ENCODE measurements around the gene NUDT16L1. TPM values are rescaled to one million over a fixed set of nuclear protein-coding genes. Genes with fewer than 3 reads are reported as not detected.

NUDT16L1 gene
- total RNA-seq, 2 experiments from 2014 or later: 40.7 to 42.7 TPM

DNA sequence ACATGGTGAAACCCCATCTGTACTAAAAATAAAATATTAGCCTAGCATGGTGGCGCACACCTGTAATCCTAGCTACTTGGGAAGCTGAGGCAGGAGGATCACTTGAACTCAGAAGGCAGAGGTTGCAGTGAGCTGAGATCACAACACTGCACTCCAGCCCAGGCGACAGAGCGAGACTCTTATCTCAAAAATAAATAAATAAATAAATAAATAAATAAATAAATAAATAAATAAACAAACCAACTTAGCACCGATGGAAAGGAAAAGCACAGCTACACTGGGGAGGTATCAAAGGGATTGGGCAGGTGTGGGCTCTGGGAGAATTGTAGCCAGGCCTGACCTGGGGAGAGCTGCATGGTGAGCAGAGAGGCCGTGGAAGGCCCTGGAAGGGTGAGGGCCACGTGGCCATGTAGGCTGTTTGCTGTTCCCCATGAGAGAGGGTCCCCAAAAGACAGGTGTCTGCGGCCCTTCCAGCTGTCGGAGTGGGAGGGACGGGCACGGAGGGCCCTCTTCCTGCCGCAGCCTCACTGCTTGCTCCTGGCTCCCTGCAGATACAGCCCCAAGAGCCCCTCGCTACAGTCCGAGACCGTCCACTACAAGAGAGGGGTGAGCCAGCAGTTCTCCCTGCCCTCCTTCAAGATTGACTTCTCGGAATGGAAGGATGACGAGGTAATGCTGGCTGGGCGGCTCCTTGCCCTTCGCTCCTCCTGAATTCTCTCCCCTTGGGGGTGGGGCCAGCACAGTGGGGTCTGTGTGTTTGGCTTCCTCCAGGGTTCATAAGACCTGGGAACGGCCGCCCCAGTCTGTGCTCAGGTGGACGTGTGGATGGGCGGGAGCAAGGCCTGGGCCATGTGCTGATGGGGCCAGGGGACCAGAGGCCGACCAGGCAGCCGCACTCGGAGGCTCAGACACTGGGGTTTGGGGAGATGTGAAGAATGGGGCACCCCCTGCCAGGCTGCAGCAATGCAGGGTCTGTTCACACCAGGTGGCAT, 36.4 kb upstream of the NUDT16L1 start:
- no peak overlapping the region for H3K4me3 Mint-ChIP-seq
- no peak for DNase-seq
- ATAC-seq (ENCODE audit: low read depth): no peak
- H3K9me3 Mint-ChIP-seq: no peaks in the 10 kb centered on the region
- POLR2A ChIA-PET: no interaction called here
- H3K4me1 Mint-ChIP-seq: peaks cover 17% of the 10 kb centered on the region
- no peak overlapping the region for H3K27ac Mint-ChIP-seq
- H3K36me3 Mint-ChIP-seq: peaks cover 5% of the 10 kb centered on the region
- no peaks in the 10 kb centered on the region for H3K27me3 Mint-ChIP-seq

DNA sequence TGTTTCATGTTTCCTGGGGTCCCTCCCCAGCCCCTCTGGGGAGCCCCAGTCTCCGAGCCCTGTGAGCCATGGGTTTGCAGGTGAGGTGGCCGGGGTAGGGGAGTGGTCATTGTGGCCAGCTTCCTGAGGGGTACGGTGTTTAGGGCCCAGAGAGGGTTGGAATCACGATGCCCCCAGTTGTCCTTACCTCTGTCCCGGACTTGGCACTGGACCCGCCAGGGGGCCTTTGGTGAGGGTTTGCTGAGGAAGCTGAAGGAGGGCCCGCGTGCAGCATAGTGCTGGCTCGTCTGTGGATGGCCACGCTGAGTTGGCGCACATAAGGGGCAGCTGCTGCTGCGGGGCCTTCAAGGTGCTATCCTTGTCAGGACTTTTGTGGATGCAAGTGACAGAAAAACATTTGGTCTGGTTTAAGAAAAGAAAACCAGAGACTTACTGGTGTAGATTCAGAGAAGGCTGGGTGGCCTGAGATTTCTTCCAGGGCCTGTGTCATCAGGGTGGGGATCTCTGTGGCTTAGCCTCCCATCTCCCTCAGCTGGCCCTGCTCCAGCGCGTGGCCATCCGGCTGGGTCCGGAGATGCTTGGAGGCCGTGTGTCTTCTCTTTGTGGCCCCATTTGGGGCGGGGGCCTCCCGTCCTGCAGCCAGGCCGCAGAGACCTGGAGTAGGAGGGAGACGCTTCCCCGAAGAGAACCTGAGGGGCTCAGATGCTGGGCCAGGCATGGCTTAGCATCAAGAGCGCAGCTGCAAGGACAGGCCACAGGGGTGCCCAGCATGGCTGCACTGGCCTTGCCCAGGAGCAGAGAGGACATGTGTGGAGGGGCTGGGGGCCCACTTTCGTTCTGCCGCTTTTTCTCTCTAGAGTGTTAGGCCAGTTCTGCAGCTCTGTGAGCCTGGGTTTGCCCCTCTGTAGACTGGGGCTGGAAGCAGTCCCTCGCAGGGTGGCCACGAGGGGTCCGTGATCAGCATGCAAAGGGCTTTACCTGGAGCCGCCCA, 33.7 kb upstream of the NUDT16L1 start:
- peak overlapping the region; percentile 69 for H3K4me3 Mint-ChIP-seq
- H3K27ac Mint-ChIP-seq: peak overlapping the region; percentile 89
- H3K4me1 Mint-ChIP-seq: peaks cover 38% of the 10 kb centered on the region
- H3K9me3 Mint-ChIP-seq: no peaks in the 10 kb centered on the region
- peaks cover 11% of the 10 kb centered on the region for H3K36me3 Mint-ChIP-seq
- ATAC-seq (ENCODE audit: low read depth) (no peak), DNase-seq (no peak)
- POLR2A ChIA-PET: interaction anchor here (0.9 to 1.9 kb wide), 4 partner anchors 10 to 21 kb away, joined by 3 to 4 read pairs (median 3); no protein-coding TSS in a partner anchor
- H3K27me3 Mint-ChIP-seq: no peaks in the 10 kb centered on the region

DNA sequence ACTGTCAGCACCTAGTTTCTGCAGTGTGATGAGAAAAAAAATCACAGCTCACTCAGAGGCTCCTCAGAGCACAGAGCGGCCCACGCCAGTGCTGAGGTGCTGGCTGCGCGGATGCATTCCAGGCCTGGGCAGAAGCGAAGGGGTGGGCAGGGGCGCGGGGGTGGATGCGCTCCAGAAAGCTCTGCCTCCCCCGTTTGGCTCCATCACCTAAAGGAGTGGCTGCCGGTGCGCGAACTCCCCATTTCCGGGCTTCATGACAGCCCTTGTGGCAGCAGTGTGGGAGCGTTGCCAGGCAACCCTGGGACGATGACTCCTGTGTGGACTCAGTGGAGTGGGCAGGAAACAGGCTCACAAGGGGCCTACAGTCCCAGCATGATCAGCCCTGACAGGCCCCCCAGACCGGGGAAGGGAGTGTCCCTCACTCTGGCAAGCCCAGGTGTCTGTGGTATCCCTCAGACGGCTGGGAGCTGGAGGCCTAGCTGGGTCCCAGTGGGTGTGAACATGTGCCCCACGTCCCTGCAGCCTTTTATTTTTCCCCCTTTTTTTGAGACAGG, 32.8 kb upstream of the NUDT16L1 start:
- H3K4me3 Mint-ChIP-seq: peak overlapping the region; percentile 69
- POLR2A ChIA-PET: interaction anchor here (0.7 to 1.9 kb wide), 7 partner anchors 9 to 45 kb away, joined by 3 to 4 read pairs (median 3); no protein-coding TSS in a partner anchor
- no peaks in the 10 kb centered on the region for H3K9me3 Mint-ChIP-seq
- H3K27ac Mint-ChIP-seq: peak overlapping the region; percentile 89
- H3K4me1 Mint-ChIP-seq: peaks cover 42% of the 10 kb centered on the region
- ATAC-seq (ENCODE audit: low read depth) (peak; percentile 48), DNase-seq (peak; percentile 77)
- peaks cover 11% of the 10 kb centered on the region for H3K36me3 Mint-ChIP-seq
- H3K27me3 Mint-ChIP-seq: no peaks in the 10 kb centered on the region

DNA sequence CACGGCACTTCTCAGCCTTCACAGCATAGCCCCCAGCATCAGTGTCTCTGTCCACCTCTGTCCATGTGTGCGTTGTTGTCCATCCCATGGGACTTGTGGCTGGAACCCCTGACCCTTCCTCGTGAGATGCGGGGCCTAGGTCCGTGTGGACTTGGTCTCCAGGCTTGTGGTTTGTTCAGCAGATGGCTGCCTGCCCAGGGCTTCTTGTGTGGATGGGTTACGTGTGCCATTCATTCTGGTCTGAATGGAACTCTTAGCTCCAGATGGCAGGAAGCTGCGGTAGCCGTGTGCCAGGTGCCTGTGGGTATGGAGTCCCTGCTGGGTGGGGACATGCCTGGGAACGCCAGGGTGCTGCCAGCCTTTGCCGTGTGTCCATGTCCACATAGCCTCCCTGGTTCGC, 31.7 kb upstream of the NUDT16L1 start:
- no peaks in the 10 kb centered on the region for H3K27me3 Mint-ChIP-seq
- DNase-seq (no peak), ATAC-seq (ENCODE audit: low read depth) (no peak)
- H3K9me3 Mint-ChIP-seq: no peaks in the 10 kb centered on the region
- peaks cover 11% of the 10 kb centered on the region for H3K36me3 Mint-ChIP-seq
- H3K4me1 Mint-ChIP-seq: peaks cover 47% of the 10 kb centered on the region
- no peak overlapping the region for H3K4me3 Mint-ChIP-seq
- POLR2A ChIA-PET: interaction anchor here (1.4 to 1.9 kb wide), 2 partner anchors 19 to 46 kb away, joined by 3 to 4 read pairs; no protein-coding TSS in a partner anchor
- H3K27ac Mint-ChIP-seq: peak overlapping the region; percentile 89

DNA sequence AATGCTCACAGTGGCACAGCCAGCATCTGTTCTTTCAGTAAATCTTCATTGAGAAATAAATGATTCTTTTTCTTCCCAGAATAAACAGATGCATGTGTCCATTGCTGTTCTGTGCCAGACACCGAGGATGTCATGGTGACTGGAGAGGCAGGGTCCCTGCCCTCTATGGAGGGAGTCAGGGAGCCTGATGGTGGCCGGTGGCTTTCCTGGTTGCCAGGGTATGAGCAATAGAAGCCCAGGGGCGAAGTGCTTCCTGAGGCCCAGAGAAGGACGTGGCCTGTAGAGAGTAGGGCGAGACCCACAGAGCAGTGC, 29.9 kb upstream of the NUDT16L1 start:
- Mint-ChIP-seq H3K4me3 (peak overlapping the region; percentile 70), H3K36me3 (peaks cover 14% of the 10 kb centered on the region), H3K27me3 (no peaks in the 10 kb centered on the region), H3K27ac (peak overlapping the region; percentile 95), H3K9me3 (no peaks in the 10 kb centered on the region), H3K4me1 (peaks cover 50% of the 10 kb centered on the region)
- no peak for DNase-seq
- ATAC-seq (ENCODE audit: low read depth): no peak
- POLR2A ChIA-PET: interaction anchor here (1.1 to 2.0 kb wide), 2 partner anchors 17 to 39 kb away, joined by 3 to 7 read pairs; partner anchors contain the start of gene MGRN1

DNA sequence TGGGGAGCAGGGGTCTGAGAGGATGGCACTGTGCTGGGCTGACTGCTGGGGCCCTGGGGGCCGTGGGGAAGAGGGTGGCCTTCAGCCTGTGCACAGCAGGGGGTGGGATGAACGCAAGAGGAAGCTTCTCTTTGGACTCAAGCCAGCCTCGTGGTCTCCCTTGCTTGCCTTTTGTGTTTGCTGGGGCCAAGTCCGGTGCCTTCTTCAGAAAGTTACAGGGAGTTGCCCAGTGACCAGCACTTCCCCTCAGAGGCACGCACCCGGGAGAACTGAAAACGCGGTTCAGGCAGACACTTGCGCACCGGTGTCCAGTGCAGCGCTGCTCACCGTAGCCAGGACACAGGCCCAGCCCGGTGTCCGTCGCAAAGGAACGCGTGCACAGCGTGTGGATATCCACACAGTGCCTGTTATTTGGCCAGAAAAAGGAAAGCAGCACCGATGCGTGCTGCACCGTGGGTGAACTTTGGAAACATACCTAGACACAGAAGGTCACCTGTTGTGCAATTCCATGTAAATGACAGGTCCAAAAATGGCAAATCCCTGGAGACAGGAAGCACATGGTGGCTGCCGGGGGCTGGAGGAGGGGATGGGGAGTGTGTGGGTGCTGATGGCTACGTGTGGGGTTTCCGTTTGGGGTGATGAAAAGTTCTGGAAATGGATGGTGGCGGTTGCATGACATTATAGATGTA, 29.4 kb upstream of the NUDT16L1 start:
- Mint-ChIP-seq H3K27ac (peak overlapping the region; percentile 95), H3K36me3 (peaks cover 14% of the 10 kb centered on the region), H3K27me3 (no peaks in the 10 kb centered on the region), H3K4me1 (peaks cover 48% of the 10 kb centered on the region), H3K4me3 (peak overlapping the region; percentile 70), H3K9me3 (no peaks in the 10 kb centered on the region)
- POLR2A ChIA-PET: interaction anchor here (0.6 to 2.0 kb wide), 9 partner anchors 12 to 976 kb away, joined by 3 to 10 read pairs (median 7); partner anchors contain the start of genes ANKS3, DNAAF8, MGRN1 and NUDT16L1
- DNase-seq (no peak), ATAC-seq (ENCODE audit: low read depth) (no peak)

DNA sequence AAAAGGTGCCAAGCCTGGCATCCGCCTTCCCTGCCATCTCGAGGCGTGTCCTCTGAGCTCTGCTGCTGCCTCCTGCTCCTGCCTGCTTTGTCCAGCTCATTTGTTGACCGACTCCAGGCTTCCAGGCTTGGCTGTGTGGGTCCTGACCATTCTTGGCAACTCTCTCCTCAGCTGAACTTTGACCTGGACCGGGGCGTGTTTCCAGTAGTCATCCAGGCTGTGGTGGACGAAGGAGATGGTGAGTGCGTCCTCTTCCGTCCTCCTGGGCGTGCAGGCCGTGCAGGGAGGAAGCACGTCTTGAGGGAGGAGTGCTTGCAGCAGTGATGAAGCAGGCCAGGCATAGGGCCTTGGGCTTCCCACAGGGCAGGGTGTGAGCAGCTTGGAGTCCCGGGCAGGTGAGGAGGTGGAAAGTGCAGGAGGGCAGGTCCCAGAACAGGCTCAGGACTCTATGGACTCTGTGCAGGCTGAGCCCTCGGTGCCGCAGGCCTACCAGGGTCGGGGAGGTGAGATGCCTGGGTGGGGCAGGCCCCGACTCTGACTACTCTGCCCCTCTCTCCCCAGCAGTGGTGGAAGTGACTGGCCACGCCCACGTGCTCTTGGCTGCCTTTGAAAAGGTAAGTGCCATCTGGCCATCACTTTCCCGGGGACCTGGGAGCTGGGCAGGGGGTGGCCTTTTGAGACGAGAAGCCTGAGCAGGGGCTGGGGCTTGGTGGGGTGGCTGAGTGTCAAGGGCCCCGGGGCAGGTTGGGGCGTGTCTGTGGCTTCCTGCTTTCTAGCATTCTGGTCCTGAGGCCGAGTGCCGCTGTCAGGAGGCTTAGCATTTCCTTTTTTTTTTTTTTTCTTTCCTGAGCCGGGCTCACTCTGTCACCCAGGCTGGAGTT, 28.6 kb upstream of the NUDT16L1 start:
- DNase-seq (peak; percentile 79), ATAC-seq (ENCODE audit: low read depth) (peak; percentile 72)
- peak overlapping the region; percentile 95 for H3K27ac Mint-ChIP-seq
- POLR2A ChIA-PET: interaction anchor here (0.6 to 2.0 kb wide), 10 partner anchors 11 to 977 kb away, joined by 3 to 10 read pairs (median 6); partner anchors contain the start of genes ANKS3, DNAAF8 and NUDT16L1
- H3K27me3 Mint-ChIP-seq: no peaks in the 10 kb centered on the region
- peaks cover 18% of the 10 kb centered on the region for H3K36me3 Mint-ChIP-seq
- H3K9me3 Mint-ChIP-seq: no peaks in the 10 kb centered on the region
- H3K4me3 Mint-ChIP-seq: peak overlapping the region; percentile 70
- peaks cover 43% of the 10 kb centered on the region for H3K4me1 Mint-ChIP-seq

DNA sequence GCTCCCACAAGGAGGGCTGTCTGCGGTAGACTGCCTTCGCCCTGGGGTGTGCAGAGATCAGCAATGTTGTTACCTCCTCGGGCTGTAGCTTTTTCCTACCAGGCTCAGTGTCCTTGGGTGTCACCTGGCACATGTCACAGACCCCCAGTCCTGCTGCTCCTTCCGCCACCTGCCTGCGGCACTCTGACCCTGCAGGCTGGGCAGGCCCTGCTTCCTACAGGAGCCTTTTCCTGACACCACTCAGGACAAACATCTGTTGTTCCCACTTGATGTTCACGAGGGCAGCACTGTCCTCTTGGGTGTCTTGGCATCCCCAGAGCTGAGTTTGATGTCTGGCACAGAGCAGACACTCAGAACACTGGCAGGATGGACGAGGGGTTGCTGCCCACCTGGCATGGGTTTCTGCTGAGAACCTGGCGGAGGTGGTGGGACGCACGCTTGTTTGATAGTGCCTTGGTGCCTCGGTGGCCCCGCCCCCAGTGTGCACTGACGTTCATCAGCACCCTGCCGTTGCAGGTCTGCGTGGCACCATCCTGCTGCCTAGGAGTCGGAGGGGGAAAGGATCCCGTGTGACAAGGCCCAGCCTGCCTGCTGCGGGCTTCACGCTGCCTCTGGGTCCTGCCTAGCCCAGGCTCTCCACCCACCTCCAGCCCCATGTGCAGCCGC, 26.7 kb upstream of the NUDT16L1 start:
- no peak for DNase-seq
- Mint-ChIP-seq H3K4me1 (peaks cover 35% of the 10 kb centered on the region), H3K4me3 (no peak overlapping the region), H3K27ac (peak overlapping the region; percentile 21), H3K36me3 (peaks cover 18% of the 10 kb centered on the region), H3K27me3 (no peaks in the 10 kb centered on the region), H3K9me3 (no peaks in the 10 kb centered on the region)
- POLR2A ChIA-PET: interaction anchor here (1.5 kb wide), 1 partner anchor 27 kb away, joined by 4 read pairs; the partner anchor contains the start of gene NUDT16L1
- ATAC-seq (ENCODE audit: low read depth): no peak

DNA sequence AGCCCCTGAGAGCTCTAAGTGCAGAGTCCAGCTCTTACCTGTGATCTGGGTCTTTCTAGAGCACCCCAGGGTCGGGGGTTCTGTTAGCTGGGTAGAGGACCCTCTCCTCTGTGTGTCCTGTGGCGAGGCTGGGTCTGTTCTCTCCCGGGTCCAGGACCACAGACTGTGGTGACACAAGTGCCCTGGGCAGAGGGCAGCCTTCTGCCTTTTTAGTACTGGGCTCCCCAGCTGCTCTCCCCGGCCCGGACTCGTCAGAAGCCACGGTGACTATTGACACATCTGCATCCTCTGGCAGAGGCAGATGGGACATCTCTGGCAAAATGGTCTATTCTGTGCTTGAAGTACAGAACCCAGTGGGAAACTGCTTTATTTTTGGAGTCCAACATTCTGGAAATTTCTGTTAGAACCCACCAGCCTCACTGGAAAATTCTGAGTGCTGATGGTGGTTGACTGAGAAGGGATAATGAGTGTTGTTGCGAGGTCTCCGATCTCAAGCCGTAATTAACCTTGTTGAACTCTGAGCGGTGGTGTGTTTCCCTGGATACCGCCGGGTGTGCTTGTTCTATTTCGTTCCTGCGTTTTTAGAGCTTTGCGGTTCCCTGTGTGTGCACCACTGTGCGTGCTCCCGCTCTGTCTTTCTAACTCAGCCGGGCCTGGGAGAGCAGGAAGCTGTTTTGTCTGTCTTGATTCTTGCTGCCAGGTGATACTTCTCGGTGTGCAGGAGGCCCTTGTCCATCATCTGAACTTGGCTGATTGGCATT, 26.0 kb upstream of the NUDT16L1 start:
- Mint-ChIP-seq H3K9me3 (no peaks in the 10 kb centered on the region), H3K36me3 (peaks cover 19% of the 10 kb centered on the region), H3K27ac (peak overlapping the region; percentile 74), H3K4me3 (no peak overlapping the region), H3K4me1 (peaks cover 33% of the 10 kb centered on the region), H3K27me3 (no peaks in the 10 kb centered on the region)
- POLR2A ChIA-PET: interaction anchor here (1.5 kb wide), 1 partner anchor 26 kb away, joined by 4 read pairs; the partner anchor contains the start of gene NUDT16L1
- ATAC-seq (ENCODE audit: low read depth) (no peak), DNase-seq (no peak)

DNA sequence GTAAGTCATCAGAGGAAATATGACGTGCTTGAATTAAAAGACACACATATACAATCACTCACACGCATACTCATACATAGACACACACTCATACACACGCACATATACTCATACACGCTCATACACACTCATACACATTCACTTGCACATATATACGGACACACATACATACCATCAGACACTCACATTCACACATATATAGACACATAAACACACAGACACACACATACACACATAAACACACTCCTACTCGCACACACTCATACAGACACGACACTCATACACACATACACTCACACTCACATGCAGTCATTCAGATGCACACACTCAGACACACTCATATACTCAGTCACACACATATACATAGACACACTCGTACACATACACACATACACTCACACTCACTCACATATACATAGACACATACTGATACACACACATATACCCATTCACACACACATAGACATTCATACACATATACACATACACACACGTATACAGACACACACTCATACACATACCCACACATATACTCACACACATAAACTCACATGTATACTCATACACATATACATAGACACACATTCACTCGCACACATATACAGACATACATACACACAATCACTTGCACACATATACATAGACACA, 24.9 kb upstream of the NUDT16L1 start:
- ATAC-seq (ENCODE audit: low read depth): no peak
- H3K27ac Mint-ChIP-seq: no peak overlapping the region
- H3K36me3 Mint-ChIP-seq: peaks cover 16% of the 10 kb centered on the region
- H3K4me3 Mint-ChIP-seq: no peak overlapping the region
- POLR2A ChIA-PET: interaction anchor here (1.2 kb wide), 1 partner anchor 16 kb away, joined by 4 read pairs; no protein-coding TSS in a partner anchor
- no peaks in the 10 kb centered on the region for H3K27me3 Mint-ChIP-seq
- peaks cover 26% of the 10 kb centered on the region for H3K4me1 Mint-ChIP-seq
- no peaks in the 10 kb centered on the region for H3K9me3 Mint-ChIP-seq
- no peak for DNase-seq

All from activated naive CD8-positive, alpha-beta T cell treated with anti-CD3 and anti-CD28 coated beads, Interleukin-2, amount 10 ng/mL, durations not matched to agents 7 days and 5 days (primary cell).